Prostate gland (tissue), 2 donors: Measurements from ENCODE around the gene NKAIN4. TPM values are rescaled to one million over a fixed set of nuclear protein-coding genes. Genes with fewer than 3 reads are reported as not detected.
A peak's percentile ranks its signal among the peaks of the same experiment; 100 is the strongest.

Experiments used
- DNase-seq: peaks from one replicate; pipeline ENCODE4 v3.0.0-alpha.2; 2019; ENCODE audit warnings: low spot score
- H3K27ac ChIP-seq, 2 donors: fragments of 200-600 bp; sonication (generic); 2 replicates each; pipeline ENCODE4 v1.5.1; 2017 to 2019
- H3K27me3 ChIP-seq: fragments of 200-600 bp; sonication (generic); replicated peaks from 2 replicates; pipeline ENCODE4 v1.5.1; 2019; ENCODE audit not compliant: insufficient read depth
- H3K36me3 ChIP-seq, 2 donors: fragments of 200-600 bp; sonication (generic); 1 replicate in 1 of 2; 2 replicates in 1 of 2; pipeline versions ENCODE4 v1.5.1 to v1.8.1; 2017 to 2019
- H3K4me1 ChIP-seq: fragments of 200-600 bp; sonication (generic); replicated peaks from 2 replicates; pipeline ENCODE4 v1.5.1; 2019
- H3K4me3 ChIP-seq, 2 donors: fragments of 200-600 bp; sonication (generic); 2 replicates each; pipeline ENCODE4 v1.5.1; 2017 to 2019
- H3K9me3 ChIP-seq: fragments of 200-600 bp; sonication (generic); 2 replicates; pipeline ENCODE4 v1.5.1; 2017
- CTCF ChIP-seq, 4 experiments: fragments of 200-600 bp in 2 of 4; fragments of 450-650 bp in 2 of 4; sonication (generic) in 2 of 4; IDR thresholded peaks; 1 replicate in 3 of 4; 2 replicates in 1 of 4; pipeline ENCODE4 v1.5.1; 2016 to 2019; ENCODE audit warnings: antibody characterized with exemption in 4 of 4, mild to moderate bottlenecking in 2 of 4, moderate library complexity in 2 of 4
- POLR2A ChIP-seq: fragments of 450-650 bp; IDR thresholded peaks from one replicate; pipeline ENCODE4 v1.6.1; 2016; ENCODE audit warnings: antibody characterized with exemption, mild to moderate bottlenecking
- POLR2AphosphoS5 ChIP-seq: sonication (generic); formaldehyde crosslinking; IDR thresholded peaks from one replicate; pipeline ENCODE4 v1.6.1; 2017; ENCODE audit warnings: antibody characterized with exemption
- WGBS: methylation state at CpG from one replicate; pipeline ENCODE4 v1.1.5; 2018; 5-methylcytosine and 5-hydroxymethylcytosine counted together
- intact Hi-C: fragments of 100-400 bp; cut with DNase I; formaldehyde crosslinking; loops from one replicate; pipeline ENCODE4 v1.14.2; 2022
- total RNA-seq, 2 donors: library from RNA; depleted of rRNA; stranded (reverse); fragments of >200 nt; gene quantifications; one replicate each; pipeline ENCODE4 v1.1.0, GENCODE V29; 2016

NKAIN4 gene
- total RNA-seq, 2 donors from 2014 or later: 1.2 TPM; not detected in 1

- H3K27me3 ChIP-seq: peaks cover 20% of the 10 kb centered on the region
- no peaks in the 10 kb centered on the region for H3K36me3 ChIP-seq
- TF ChIP-seq CTCF (IDR thresholded peaks at IDR 0.05) (no peak), POLR2A (no peak), POLR2AphosphoS5 (no peak)
- no peak within 1 kb of the TSS for H3K4me3 ChIP-seq
- 23% methylated on average over 6 of the region's 7 CpGs for WGBS
- H3K27ac ChIP-seq: no peak within 1 kb of the TSS
- intact Hi-C loops: no loop called here
- no peaks in the 10 kb centered on the region for H3K4me1 ChIP-seq
- H3K9me3 ChIP-seq: no peaks in the 10 kb centered on the region
- DNase-seq: no peak
Measured at GRCh38 chr20:63292904-63293303, 38.6 kb upstream of the NKAIN4 start, which contains the start of gene COL20A1. TSS of gene COL20A1 (plus strand) at chr20:63293186. CDS start at chr20:63295108, 1,922 bp downstream.

GRCh38 chr20:63292292-63292701 lies 38.0 kb upstream of the NKAIN4 start:
- intact Hi-C loops: no loop called here
- Histone ChIP-seq H3K4me1 (no peaks in the 10 kb centered on the region), H3K27ac (no peak overlapping the region), H3K27me3 (peaks cover 20% of the 10 kb centered on the region), H3K9me3 (no peaks in the 10 kb centered on the region), H3K36me3 (no peaks in the 10 kb centered on the region), H3K4me3 (no peak overlapping the region)
- no peak for DNase-seq
- 89% methylated on average over 16 of the region's 16 CpGs for WGBS
- TF ChIP-seq POLR2AphosphoS5: no peak
- no peak for TF ChIP-seq POLR2A
- no peak for TF ChIP-seq CTCF (IDR thresholded peaks at IDR 0.05)

GRCh38 chr20:63291811-63292210 lies 37.5 kb upstream of the NKAIN4 start:
- TF ChIP-seq POLR2A (no peak), CTCF (IDR thresholded peaks at IDR 0.05) (no peak), POLR2AphosphoS5 (no peak)
- Histone ChIP-seq H3K27ac (no peak overlapping the region), H3K36me3 (no peaks in the 10 kb centered on the region), H3K27me3 (peaks cover 17% of the 10 kb centered on the region), H3K9me3 (no peaks in the 10 kb centered on the region), H3K4me3 (no peak overlapping the region), H3K4me1 (no peaks in the 10 kb centered on the region)
- WGBS: 79% methylated on average over 9 of the region's 10 CpGs
- intact Hi-C loops: no loop called here
- no peak for DNase-seq

GRCh38 chr20:63290677-63291472 lies 36.6 kb upstream of the NKAIN4 start:
- H3K9me3 ChIP-seq: no peaks in the 10 kb centered on the region
- TF ChIP-seq CTCF (IDR thresholded peaks at IDR 0.05): peak in 3 of 4 experiments; percentile 29 to 70 (median 61)
- TF ChIP-seq POLR2AphosphoS5: no peak
- no peak for DNase-seq
- H3K27me3 ChIP-seq: peaks cover 11% of the 10 kb centered on the region
- H3K27ac ChIP-seq: no peak overlapping the region
- intact Hi-C loops: no loop called here
- 35% methylated on average over 25 of the region's 26 CpGs for WGBS
- no peak overlapping the region for H3K4me3 ChIP-seq
- H3K4me1 ChIP-seq: no peaks in the 10 kb centered on the region
- H3K36me3 ChIP-seq: no peaks in the 10 kb centered on the region

GRCh38 chr20:63290136-63290676 lies 35.9 kb upstream of the NKAIN4 start:
- 75% methylated on average over 17 of the region's 17 CpGs for WGBS
- no peak for TF ChIP-seq CTCF (IDR thresholded peaks at IDR 0.05)
- TF ChIP-seq POLR2AphosphoS5: no peak
- no peak for TF ChIP-seq POLR2A
- Histone ChIP-seq H3K36me3 (no peaks in the 10 kb centered on the region), H3K9me3 (no peaks in the 10 kb centered on the region), H3K27me3 (peaks cover 11% of the 10 kb centered on the region), H3K4me3 (no peak overlapping the region), H3K27ac (no peak overlapping the region), H3K4me1 (no peaks in the 10 kb centered on the region)
- intact Hi-C loops: no loop called here
- DNase-seq: no peak
